GM12801 (cell line): ENCODE measurements around the gene TNRC6A.

Source experiments
- TF ChIP-seq, protein P1 (sequence below): IDR thresholded peaks from one replicate; pipeline ENCODE4 v1.5.1; 2011; ENCODE audit warnings: control low read depth; ENCODE audit not compliant: insufficient read length; ENCODE audit errors: extremely low read depth

Gene TNRC6A

DNA sequence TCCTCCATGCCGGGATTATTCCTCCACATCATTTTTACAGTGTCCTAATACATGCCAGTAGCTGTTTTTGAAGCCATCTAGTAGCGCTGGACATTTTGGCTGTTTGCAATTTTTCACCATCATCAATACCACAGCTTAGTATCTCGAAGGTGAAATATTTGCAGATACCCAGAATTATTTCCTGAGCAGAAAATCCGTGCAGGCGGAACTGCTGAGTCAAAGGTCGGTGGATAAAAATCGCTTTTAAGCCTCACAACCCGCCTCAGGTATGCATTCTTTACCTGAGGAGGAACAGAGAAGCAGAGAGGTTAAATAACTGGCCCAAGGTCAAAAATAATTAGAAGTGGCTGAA, 584 bp upstream of the TNRC6A start:
- TF ChIP-seq, protein P1, sequence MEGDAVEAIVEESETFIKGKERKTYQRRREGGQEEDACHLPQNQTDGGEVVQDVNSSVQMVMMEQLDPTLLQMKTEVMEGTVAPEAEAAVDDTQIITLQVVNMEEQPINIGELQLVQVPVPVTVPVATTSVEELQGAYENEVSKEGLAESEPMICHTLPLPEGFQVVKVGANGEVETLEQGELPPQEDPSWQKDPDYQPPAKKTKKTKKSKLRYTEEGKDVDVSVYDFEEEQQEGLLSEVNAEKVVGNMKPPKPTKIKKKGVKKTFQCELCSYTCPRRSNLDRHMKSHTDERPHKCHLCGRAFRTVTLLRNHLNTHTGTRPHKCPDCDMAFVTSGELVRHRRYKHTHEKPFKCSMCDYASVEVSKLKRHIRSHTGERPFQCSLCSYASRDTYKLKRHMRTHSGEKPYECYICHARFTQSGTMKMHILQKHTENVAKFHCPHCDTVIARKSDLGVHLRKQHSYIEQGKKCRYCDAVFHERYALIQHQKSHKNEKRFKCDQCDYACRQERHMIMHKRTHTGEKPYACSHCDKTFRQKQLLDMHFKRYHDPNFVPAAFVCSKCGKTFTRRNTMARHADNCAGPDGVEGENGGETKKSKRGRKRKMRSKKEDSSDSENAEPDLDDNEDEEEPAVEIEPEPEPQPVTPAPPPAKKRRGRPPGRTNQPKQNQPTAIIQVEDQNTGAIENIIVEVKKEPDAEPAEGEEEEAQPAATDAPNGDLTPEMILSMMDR = no peak

DNA sequence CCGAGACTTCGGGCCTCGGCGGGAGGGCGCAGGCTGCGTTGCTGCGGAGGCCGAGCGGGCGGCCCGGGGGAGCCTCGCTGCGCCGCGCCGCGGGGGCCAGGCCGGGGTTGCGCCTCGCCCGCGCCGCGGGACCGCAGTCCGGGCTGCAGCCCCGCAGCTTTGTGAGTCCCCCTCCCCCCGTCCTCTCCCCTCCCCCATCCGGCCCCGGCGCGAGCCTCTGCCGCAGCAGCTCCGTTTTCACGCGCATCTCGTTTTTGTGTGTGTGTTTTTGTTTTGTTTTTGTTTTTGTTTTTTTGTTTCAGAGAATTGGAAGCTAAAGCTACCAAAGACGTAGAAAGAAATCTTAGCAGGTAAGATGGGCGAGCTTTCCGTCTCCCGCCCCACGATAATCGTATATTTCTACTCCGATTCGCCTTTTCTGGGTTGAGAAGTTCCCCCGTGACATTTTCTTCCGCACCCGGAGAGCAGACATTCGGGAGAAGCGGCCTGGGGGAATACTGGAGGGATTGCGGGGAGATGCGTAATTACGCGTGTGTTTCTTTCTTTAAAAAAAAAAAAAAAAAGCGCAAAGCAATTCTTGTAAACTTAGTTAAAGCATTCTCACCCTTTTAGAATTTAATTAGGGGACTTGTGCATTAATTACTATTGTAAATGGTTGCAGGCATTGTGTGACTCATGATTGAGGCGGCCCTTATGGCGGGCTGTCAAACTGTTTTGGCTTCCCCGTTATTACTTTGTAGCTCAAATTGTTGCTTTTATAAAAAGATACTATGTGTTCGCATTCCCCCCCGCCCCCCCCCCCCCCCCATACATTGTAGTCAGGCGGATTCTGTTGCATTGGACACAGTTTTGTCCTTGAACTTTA, 732 bp downstream of the TNRC6A start:
- TF ChIP-seq, protein P1 = no peak

DNA sequence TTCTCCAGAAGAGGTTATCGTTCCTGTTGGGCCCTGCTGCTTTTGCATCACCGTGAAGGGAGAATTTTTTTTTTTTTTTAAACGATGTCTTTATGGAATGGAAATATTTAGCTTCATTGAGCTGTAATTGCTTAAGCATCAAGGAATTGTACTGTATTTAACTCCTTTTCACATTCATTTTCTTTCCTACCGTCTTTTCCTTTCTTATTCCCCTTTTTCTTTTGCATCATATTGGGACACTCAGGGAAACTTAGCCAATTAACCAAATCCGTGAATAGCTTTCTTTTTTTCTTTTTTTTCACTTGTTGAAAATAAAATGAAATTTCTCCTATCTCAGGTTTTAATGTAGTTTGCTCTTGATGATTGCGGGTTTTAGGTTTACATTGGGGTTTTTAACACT, 1.5 kb downstream of the TNRC6A start:
- TF ChIP-seq, protein P1 = no peak

DNA sequence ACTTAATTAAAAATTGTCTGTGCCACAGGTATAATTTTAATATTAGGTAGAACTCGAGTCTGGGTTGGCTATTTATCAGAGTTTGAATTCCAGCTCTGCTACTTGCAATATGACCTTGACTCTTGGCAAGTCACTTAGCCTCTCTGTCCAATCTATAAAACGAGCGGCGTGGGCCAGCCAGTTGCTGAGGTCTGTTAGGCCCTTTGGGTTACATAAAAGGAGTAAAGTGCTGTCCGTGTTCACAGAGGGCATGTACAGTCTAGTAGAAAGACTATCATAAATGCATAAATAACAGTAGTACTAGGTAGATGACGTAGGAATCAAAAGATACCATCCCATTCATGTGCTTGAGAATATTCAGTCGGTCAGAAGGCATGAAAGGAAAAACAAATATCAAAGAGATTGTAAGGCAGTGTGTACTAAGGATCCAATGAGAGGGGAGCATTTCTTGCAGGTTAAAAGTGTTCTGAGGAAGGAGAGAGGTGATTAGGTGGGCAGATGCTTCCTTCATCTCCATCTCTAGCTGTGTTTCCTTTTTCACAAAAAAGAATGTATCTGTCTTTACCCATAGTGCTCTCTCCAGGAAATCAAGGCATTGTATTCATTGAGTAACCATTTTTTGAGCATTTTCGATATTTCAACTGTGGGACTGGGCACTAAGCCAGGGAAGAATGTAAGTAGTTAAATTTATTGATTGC, 2.4 kb downstream of the TNRC6A start:
- TF ChIP-seq, protein P1 = no peak

DNA sequence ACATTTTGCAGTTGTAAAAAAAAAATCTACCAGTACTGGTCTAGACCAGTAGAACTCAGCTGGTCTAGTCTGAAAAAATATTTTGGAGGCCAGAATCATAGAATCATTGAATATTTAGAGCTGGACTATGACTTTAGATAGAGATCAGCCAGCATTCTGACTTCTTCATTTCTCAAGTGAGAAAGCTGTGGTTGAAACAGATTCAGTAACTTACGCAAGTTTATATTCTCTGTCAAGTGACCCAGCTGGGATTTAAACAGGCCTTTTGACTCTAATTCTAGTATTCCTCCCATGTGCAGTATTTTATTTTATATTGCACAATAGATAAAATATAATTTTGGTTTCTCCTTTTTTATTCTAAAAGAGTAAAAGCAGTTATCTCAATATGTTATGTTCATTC, 4.9 kb downstream of the TNRC6A start:
- TF ChIP-seq, protein P1 = no peak

DNA sequence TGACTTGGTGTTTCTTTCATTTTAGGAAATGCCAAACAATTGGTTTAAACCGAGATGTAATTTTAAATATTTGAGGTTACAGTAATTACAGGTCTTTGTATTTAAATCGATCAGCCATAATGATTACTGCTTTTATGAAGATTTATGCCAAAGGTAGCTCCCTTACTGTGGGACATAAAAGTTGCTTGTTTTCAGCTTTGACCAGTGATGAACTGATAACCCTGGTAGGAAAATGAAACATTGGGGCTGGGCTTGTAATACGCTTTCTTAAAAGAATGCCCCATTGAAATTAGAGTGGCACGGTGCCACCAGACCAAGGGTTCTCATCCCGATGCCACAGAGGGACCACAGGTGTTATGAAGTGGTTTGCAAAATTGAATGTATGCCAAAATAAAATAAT, 7.3 kb downstream of the TNRC6A start:
- TF ChIP-seq, protein P1 = no peak

DNA sequence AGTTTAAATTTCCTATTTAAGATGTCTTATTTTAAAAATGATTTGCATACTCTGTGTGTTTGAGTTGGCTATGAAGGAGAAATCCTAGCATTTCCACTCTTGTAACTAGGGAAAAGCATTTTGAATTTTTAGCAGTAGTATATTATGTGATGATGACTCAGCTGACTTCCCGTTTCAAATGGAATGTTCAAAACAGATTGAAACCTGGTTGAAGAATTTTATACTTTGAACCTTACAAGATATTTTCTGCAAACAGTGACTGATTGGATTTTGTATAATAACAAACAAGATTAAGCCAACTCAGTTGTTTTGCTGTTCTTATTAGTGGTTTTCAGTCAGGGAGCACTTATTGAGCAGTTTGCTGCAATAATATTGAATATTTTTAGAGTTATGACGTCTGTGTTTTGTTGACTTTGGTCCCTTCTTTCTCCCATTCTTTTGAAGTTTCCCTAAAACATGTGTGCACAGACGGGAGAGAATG, 8.0 kb downstream of the TNRC6A start:
- TF ChIP-seq, protein P1 = no peak
